HG02970 (cell line): ENCODE measurements around the gene PRKX.
"Not testable (repeated sequence)": the region's sequence is repeated elsewhere in the genome, so short reads cannot be mapped to it uniquely, and the experiment has no call there.

Experiments used
- ATAC-seq: cut with Tn5 transposase; IDR thresholded peaks from one replicate; pipeline ENCODE4 v1.9.1; 2021; ENCODE audit warnings: mild to moderate bottlenecking, moderate library complexity, moderate number of reproducible peaks; ENCODE audit not compliant: unreplicated experiment, low FRiP score

PRKX gene

GRCh38 chrX:3585719-3586118, 127.7 kb downstream of the PRKX start:
- no peak for ATAC-seq

GRCh38 chrX:3584415-3584996, 128.9 kb downstream of the PRKX start:
- ATAC-seq: no peak

- ATAC-seq: no peak
Observed at GRCh38 chrX:3582451-3582850, 131.0 kb downstream of the PRKX start.

- no peak for ATAC-seq
Observed at GRCh38 chrX:3581609-3582108, 131.8 kb downstream of the PRKX start.

- no peak for ATAC-seq
Observed at GRCh38 chrX:3577551-3577950, 135.9 kb downstream of the PRKX start.

- ATAC-seq: no peak
Observed at GRCh38 chrX:3576886-3577501, 136.5 kb downstream of the PRKX start.

- no peak for ATAC-seq
Observed at GRCh38 chrX:3567686-3568085, 145.8 kb downstream of the PRKX start.

GRCh38 chrX:3563451-3563850, 150.0 kb downstream of the PRKX start:
- ATAC-seq: no peak

GRCh38 chrX:3560010-3560409, 153.4 kb downstream of the PRKX start:
- ATAC-seq: not testable (repeated sequence)
